ENCODE data around the gene CAPN6. TPM values are rescaled to one million over a fixed set of nuclear protein-coding genes. Genes with fewer than 3 reads are reported as not detected.

The CAPN6 gene
- polyA plus RNA-seq, 1 donor, result 26.3 TPM

DNA sequence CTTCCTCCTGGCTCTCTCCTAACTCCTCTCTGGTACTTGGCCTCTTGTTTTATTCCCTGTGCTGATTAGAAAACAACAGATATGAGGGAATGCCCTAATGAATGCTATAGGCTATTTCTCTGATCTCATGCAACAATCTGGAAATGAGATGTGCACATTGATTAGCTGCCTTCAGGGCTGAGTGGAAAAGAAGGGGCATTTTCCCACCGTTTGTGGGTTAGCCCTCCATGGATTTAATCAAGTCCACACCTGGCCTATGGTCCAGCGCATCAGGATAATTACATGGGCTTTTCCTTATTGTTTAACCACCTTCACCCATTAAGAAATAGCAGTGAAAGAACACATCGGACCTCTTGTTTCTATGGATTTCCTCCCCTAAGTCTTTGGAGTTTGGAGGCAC, 70.0 kb downstream of the CAPN6 start:
- no peak for DNase-seq

DNA sequence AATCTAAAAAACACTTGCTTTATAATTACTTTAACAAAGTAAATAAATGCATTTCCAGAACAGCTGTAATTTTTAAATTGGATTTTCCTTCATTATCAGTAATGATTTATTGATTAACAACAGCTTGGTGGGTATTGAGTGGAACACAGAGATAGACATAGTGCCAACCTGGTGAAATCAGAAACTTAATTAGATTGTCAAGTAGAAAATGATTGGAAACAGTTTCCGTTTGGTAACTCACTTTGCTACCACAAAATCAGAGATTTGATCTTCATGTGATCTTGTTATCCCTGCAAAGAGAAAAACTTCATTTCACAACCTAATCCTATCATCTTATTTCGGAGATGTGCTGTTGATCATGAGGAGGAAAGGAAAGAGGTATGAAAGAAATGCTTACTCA, 70.8 kb downstream of the CAPN6 start:
- no peak for DNase-seq

Other genes starting within 250 kb of the CAPN6 start
- gene PAK3, start 174.3 kb downstream of the CAPN6 start, polyA plus RNA-seq (ENCODE audit: insufficient read length), result 6.5 TPM
- 3.0 TPM for gene DCX, start 141.7 kb upstream of the CAPN6 start, polyA plus RNA-seq (ENCODE audit: insufficient read length)
- 0.05 TPM for gene SERTM2, start 241.2 kb upstream of the CAPN6 start, polyA plus RNA-seq (ENCODE audit: insufficient read length)

Measured in left kidney (tissue), 2 donors.